GM23338 (cell line): ENCODE measurements around the gene VEZT. TPM values are rescaled to one million over a fixed set of nuclear protein-coding genes. Genes with fewer than 3 reads are reported as not detected.

Experiments
- ATAC-seq: fragments of 200-7000 bp; cut with Tn5 transposase; 3 replicates; pipeline ENCODE4 v1.9.1; 2020
- DNase-seq: peaks from one replicate; pipeline ENCODE4 v3.0.0-alpha.2; 2015; ENCODE audit warnings: low spot score
- H2AFZ ChIP-seq: fragments of 200-600 bp; sonication (generic); 2 replicates; pipeline ENCODE4 v1.8.0; 2016; ENCODE audit warnings: antibody characterized with exemption, mild to moderate bottlenecking, moderate library complexity
- H3F3A ChIP-seq: fragments of 200-600 bp; sonication (generic); replicated peaks from 2 replicates; pipeline ENCODE4 v1.8.0; 2017; ENCODE audit warnings: antibody characterized with exemption, mixed run types, low read depth
- H3K27ac ChIP-seq: fragments of 200-600 bp; sonication (generic); 2 replicates; pipeline ENCODE4 v1.6.1; 2016; ENCODE audit warnings: low read depth
- H3K27me3 ChIP-seq: fragments of 200-600 bp; sonication (generic); 2 replicates; pipeline ENCODE4 v1.8.0; 2016; ENCODE audit warnings: mild to moderate bottlenecking, mixed run types, moderate library complexity; ENCODE audit not compliant: insufficient read depth
- H3K36me3 ChIP-seq: fragments of 200-600 bp; sonication (generic); 2 replicates; pipeline ENCODE4 v1.8.0; 2016; ENCODE audit warnings: mild to moderate bottlenecking; ENCODE audit not compliant: insufficient read depth
- H3K4me1 ChIP-seq: fragments of 200-600 bp; sonication (generic); 2 replicates; pipeline ENCODE4 v1.8.0; 2016; ENCODE audit warnings: mild to moderate bottlenecking, moderate library complexity; ENCODE audit not compliant: insufficient read depth
- H3K4me2 ChIP-seq: fragments of 200-600 bp; sonication (generic); 2 replicates; pipeline ENCODE4 v1.7.1; 2017; ENCODE audit warnings: mixed run types
- H3K4me3 ChIP-seq: fragments of 200-600 bp; sonication (generic); 2 replicates; pipeline ENCODE4 v1.6.1; 2016; ENCODE audit warnings: mixed run types
- H3K79me2 ChIP-seq: fragments of 200-600 bp; sonication (generic); replicated peaks from 2 replicates; pipeline ENCODE4 v1.8.0; 2017; ENCODE audit warnings: mild to moderate bottlenecking; ENCODE audit not compliant: insufficient read depth
- H3K9me2 ChIP-seq: fragments of 200-600 bp; sonication (generic); 2 replicates; pipeline ENCODE4 v1.8.0; 2017; ENCODE audit not compliant: insufficient read depth
- H4K20me1 ChIP-seq: fragments of 200-600 bp; sonication (generic); replicated peaks from 2 replicates; pipeline ENCODE4 v1.8.0; 2017; ENCODE audit warnings: mild to moderate bottlenecking; ENCODE audit not compliant: insufficient read depth
- H3K27ac Mint-ChIP-seq: 2 replicates; pipeline ENCODE4 v1.8.0; 2020; ENCODE audit warnings: inconsistent platforms, mild to moderate bottlenecking, moderate library complexity, mixed read lengths
- H3K27me3 Mint-ChIP-seq: 3 replicates; pipeline ENCODE4 v1.8.0; 2022; ENCODE audit warnings: low read depth, mild to moderate bottlenecking, moderate library complexity, mixed read lengths, inconsistent platforms; ENCODE audit not compliant: insufficient read depth, poor library complexity
- H3K36me3 Mint-ChIP-seq: 3 replicates; pipeline ENCODE4 v1.8.0; 2021; ENCODE audit warnings: low read depth, mild to moderate bottlenecking, inconsistent platforms, moderate library complexity, mixed read lengths
- H3K4me1 Mint-ChIP-seq: 3 replicates; pipeline ENCODE4 v1.8.0; 2020; ENCODE audit warnings: mild to moderate bottlenecking, inconsistent platforms, mixed read lengths
- H3K4me3 Mint-ChIP-seq: 3 replicates; pipeline ENCODE4 v1.8.0; 2021; ENCODE audit warnings: moderate library complexity, mild to moderate bottlenecking, inconsistent platforms, mixed read lengths
- H3K9me3 Mint-ChIP-seq: 3 replicates; pipeline ENCODE4 v1.8.0; 2020; ENCODE audit warnings: moderate library complexity, mild to moderate bottlenecking, inconsistent platforms, mixed read lengths
- CREB1 ChIP-seq: fragments of 250-450 bp; sonication (Bioruptor Pico); IDR thresholded peaks from 2 replicates; pipeline ENCODE4 v1.5.0; 2020; ENCODE audit warnings: low read depth, mild to moderate bottlenecking, moderate library complexity
- EZH2 ChIP-seq: fragments of 200-600 bp; sonication (generic); IDR thresholded peaks from one replicate; pipeline ENCODE4 v1.8.0; 2017; ENCODE audit warnings: antibody characterized with exemption, mild to moderate bottlenecking, low read depth; ENCODE audit not compliant: unreplicated experiment
- EZH2phosphoT487 ChIP-seq: fragments of 200-600 bp; sonication (generic); IDR thresholded peaks from one replicate; pipeline ENCODE4 v1.8.1; 2018; ENCODE audit warnings: antibody characterized with exemption; ENCODE audit not compliant: unreplicated experiment
- JUNB ChIP-seq: IDR thresholded peaks from one replicate; pipeline ENCODE4 v1.6.1; 2016; ENCODE audit warnings: antibody characterized with exemption; ENCODE audit not compliant: unreplicated experiment
- NANOG ChIP-seq: IDR thresholded peaks from 2 replicates; pipeline ENCODE4 v1.6.1; 2016; ENCODE audit warnings: antibody characterized with exemption, borderline replicate concordance
- POLR2AphosphoS5 ChIP-seq: IDR thresholded peaks from 2 replicates; pipeline ENCODE4 v1.6.1; 2016; ENCODE audit warnings: antibody characterized with exemption, low read depth
- REST ChIP-seq: IDR thresholded peaks from one replicate; pipeline ENCODE4 v1.6.1; 2018; ENCODE audit warnings: antibody characterized with exemption; ENCODE audit not compliant: unreplicated experiment
- STAT1 ChIP-seq: IDR thresholded peaks from one replicate; pipeline ENCODE4 v1.6.1; 2016; ENCODE audit warnings: antibody characterized with exemption; ENCODE audit not compliant: unreplicated experiment
- ZNF331 ChIP-seq: fragments of 250-450 bp; sonication (Bioruptor Pico); IDR thresholded peaks from 2 replicates; pipeline ENCODE4 v1.5.0; 2020; ENCODE audit warnings: low read depth, mild to moderate bottlenecking, moderate library complexity
- polyA plus RNA-seq: library from polyadenylated mRNA; unstranded; fragments of >200 nt; fragmentation: Nextera tagmentation; extraction: Ambion mirVana; gene quantifications from 2 replicates; pipeline ENCODE4 v1.2.1, GENCODE V29; 2016
- total RNA-seq: library from RNA; depleted of rRNA; stranded (reverse); fragments of >200 nt; shearing (Covaris generic); gene quantifications from 2 replicates; pipeline ENCODE4 v1.2.3, GENCODE V29; 2014
- TF ChIP-seq, protein P1 (sequence below): fragments of 250-450 bp; sonication (Bioruptor Pico); IDR thresholded peaks from 2 replicates; pipeline ENCODE4 v1.5.0; 2020; ENCODE audit warnings: mild to moderate bottlenecking, moderate library complexity

VEZT gene
- total and polyA plus RNA-seq, 2 experiments from 2014 or later: 34.2 to 51.5 TPM

DNA sequence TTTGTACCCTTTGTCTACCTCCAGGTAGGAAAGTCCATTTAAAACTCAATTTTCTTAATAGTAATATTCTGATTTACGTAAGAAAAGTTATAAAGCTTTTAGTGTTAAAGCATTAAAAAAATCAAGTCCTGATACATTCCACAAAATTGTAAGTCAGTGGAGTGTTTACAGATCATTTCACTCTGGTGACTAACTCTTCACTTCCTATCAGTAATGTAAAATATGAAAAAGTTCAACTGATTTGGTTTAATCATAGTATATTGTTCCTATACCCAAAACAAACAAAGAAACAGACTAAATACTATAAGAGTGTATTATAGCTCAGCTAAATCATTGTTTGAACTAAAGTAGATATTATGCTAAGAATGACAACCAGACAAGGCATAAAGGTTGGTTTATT, 85.9 kb downstream of the VEZT start (continued):
- TF ChIP-seq CREB1 (CRISPR knock-in tag) (no peak), POLR2AphosphoS5 (no peak), JUNB (no peak), EZH2 (no peak), ZNF331 (CRISPR knock-in tag) (no peak)

DNA sequence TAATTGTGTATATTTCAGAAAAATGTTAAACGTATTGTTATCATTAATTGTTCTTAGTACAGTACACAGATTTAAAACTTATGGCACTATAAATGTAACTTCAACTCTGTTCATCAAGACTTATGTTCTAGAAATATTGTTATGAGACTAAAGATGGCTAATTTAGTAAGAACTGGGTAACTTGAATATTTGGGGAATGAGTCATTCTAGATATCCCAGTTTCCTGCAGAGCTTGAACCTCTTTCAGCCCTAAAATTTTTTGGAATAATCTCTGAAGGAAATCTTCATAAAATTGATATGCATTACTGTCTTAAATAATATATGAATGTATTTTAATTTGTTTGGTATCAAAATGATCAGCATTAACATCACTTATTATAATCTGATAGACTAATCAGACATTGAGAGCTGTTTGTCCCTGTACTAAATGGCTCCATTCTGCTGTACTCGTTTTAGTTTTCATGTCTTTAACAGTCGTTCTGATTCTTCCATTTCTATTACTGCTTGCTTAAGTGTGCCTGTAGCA, 87.1 kb downstream of the VEZT start:
- H3K4me1 Mint-ChIP-seq: peaks cover 12% of the 10 kb centered on the region; the same call in 2 of the 3 replicates
- H3K9me3 Mint-ChIP-seq: no peaks in the 10 kb centered on the region
- Histone ChIP-seq H3K4me1 (no peaks in the 10 kb centered on the region), H3K36me3 (no peaks in the 10 kb centered on the region; the same call in 1 of the 2 replicates), H3K79me2 (no peaks in the 10 kb centered on the region), H4K20me1 (no peaks in the 10 kb centered on the region), H3K4me3 (no peak overlapping the region), H3K9me2 (no peaks in the 10 kb centered on the region), H3K27me3 (no peaks in the 10 kb centered on the region), H3K27ac (no peak overlapping the region), H2AFZ (no peak overlapping the region), H3K4me2 (no peak overlapping the region), H3F3A (no peaks in the 10 kb centered on the region)
- peak overlapping the region; percentile 24; the same call in 1 of the 2 replicates for H3K27ac Mint-ChIP-seq
- H3K36me3 Mint-ChIP-seq: peaks cover 11% of the 10 kb centered on the region; the same call in 2 of the 3 replicates
- DNase-seq: no peak
- H3K4me3 Mint-ChIP-seq: no peak overlapping the region
- no peak for ATAC-seq
- TF ChIP-seq ZNF331 (CRISPR knock-in tag) (no peak), REST (no peak), STAT1 (no peak), POLR2AphosphoS5 (no peak), EZH2 (no peak), NANOG (no peak), EZH2phosphoT487 (no peak)
- TF ChIP-seq, protein P1, sequence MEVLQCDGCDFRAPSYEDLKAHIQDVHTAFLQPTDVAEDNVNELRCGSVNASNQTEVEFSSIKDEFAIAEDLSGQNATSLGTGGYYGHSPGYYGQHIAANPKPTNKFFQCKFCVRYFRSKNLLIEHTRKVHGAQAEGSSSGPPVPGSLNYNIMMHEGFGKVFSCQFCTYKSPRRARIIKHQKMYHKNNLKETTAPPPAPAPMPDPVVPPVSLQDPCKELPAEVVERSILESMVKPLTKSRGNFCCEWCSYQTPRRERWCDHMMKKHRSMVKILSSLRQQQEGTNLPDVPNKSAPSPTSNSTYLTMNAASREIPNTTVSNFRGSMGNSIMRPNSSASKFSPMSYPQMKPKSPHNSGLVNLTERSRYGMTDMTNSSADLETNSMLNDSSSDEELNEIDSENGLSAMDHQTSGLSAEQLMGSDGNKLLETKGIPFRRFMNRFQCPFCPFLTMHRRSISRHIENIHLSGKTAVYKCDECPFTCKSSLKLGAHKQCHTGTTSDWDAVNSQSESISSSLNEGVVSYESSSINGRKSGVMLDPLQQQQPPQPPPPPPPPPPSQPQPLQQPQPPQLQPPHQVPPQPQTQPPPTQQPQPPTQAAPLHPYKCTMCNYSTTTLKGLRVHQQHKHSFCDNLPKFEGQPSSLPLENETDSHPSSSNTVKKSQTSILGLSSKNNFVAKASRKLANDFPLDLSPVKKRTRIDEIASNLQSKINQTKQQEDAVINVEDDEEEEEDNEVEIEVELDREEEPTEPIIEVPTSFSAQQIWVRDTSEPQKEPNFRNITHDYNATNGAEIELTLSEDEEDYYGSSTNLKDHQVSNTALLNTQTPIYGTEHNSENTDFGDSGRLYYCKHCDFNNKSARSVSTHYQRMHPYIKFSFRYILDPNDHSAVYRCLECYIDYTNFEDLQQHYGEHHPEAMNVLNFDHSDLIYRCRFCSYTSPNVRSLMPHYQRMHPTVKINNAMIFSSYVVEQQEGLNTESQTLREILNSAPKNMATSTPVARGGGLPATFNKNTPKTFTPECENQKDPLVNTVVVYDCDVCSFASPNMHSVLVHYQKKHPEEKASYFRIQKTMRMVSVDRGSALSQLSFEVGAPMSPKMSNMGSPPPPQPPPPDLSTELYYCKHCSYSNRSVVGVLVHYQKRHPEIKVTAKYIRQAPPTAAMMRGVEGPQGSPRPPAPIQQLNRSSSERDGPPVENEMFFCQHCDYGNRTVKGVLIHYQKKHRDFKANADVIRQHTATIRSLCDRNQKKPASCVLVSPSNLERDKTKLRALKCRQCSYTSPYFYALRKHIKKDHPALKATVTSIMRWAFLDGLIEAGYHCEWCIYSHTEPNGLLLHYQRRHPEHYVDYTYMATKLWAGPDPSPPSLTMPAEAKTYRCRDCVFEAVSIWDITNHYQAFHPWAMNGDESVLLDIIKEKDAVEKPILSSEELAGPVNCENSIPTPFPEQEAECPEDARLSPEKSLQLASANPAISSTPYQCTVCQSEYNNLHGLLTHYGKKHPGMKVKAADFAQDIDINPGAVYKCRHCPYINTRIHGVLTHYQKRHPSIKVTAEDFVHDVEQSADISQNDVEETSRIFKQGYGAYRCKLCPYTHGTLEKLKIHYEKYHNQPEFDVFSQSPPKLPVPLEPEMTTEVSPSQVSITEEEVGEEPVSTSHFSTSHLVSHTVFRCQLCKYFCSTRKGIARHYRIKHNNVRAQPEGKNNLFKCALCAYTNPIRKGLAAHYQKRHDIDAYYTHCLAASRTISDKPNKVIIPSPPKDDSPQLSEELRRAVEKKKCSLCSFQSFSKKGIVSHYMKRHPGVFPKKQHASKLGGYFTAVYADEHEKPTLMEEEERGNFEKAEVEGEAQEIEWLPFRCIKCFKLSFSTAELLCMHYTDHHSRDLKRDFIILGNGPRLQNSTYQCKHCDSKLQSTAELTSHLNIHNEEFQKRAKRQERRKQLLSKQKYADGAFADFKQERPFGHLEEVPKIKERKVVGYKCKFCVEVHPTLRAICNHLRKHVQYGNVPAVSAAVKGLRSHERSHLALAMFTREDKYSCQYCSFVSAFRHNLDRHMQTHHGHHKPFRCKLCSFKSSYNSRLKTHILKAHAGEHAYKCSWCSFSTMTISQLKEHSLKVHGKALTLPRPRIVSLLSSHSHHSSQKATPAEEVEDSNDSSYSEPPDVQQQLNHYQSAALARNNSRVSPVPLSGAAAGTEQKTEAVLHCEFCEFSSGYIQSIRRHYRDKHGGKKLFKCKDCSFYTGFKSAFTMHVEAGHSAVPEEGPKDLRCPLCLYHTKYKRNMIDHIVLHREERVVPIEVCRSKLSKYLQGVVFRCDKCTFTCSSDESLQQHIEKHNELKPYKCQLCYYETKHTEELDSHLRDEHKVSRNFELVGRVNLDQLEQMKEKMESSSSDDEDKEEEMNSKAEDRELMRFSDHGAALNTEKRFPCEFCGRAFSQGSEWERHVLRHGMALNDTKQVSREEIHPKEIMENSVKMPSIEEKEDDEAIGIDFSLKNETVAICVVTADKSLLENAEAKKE (CRISPR knock-in tag): no peak
- H3K27me3 Mint-ChIP-seq: no peaks in the 10 kb centered on the region
